Trophoblast cell (in vitro differentiated cells and primary cell): ENCODE results near the gene CX3CR1.
"Not testable (repeated sequence)": the region's sequence is repeated elsewhere in the genome, so short reads cannot be mapped to it uniquely, and the experiment has no call there.

Experiments
- DNase-seq, 2 donors: peaks; one replicate each; pipeline ENCODE4 v3.0.0-alpha.2; 2016
- H2AFZ ChIP-seq: 2 replicates; pipeline ENCODE4 v1.6.1; 2013; ENCODE audit warnings: low read length, moderate library complexity, mild to moderate bottlenecking; ENCODE audit not compliant: insufficient read depth, poor library complexity
- H2AK5ac ChIP-seq: 2 replicates; pipeline ENCODE4 v1.6.1; 2013; ENCODE audit warnings: mild to moderate bottlenecking, low read length
- H2BK120ac ChIP-seq: 2 replicates; pipeline ENCODE4 v1.6.1; 2013; ENCODE audit warnings: low read length, mild to moderate bottlenecking, moderate library complexity; ENCODE audit not compliant: insufficient read depth, poor library complexity
- H2BK12ac ChIP-seq: 2 replicates; pipeline ENCODE4 v1.6.1; 2013; ENCODE audit warnings: mild to moderate bottlenecking, low read length, moderate library complexity
- H2BK5ac ChIP-seq: 2 replicates; pipeline ENCODE4 v1.6.1; 2013; ENCODE audit warnings: low read length, low read depth, moderate library complexity, mild to moderate bottlenecking; ENCODE audit not compliant: poor library complexity
- H3K14ac ChIP-seq: 2 replicates; pipeline ENCODE4 v1.6.1; 2013; ENCODE audit warnings: mild to moderate bottlenecking, low read length
- H3K18ac ChIP-seq: 2 replicates; pipeline ENCODE4 v1.6.1; 2013; ENCODE audit warnings: mild to moderate bottlenecking, low read length
- H3K23ac ChIP-seq: 2 replicates; pipeline ENCODE4 v1.6.1; 2013; ENCODE audit warnings: low read length
- H3K27ac ChIP-seq: 2 replicates; pipeline ENCODE4 v1.5.1; 2013; ENCODE audit warnings: low read depth, mild to moderate bottlenecking, inconsistent platforms, low read length, moderate library complexity
- H3K27me3 ChIP-seq: 2 replicates; pipeline ENCODE4 v1.6.1; 2013; ENCODE audit warnings: inconsistent platforms, mild to moderate bottlenecking, low read length, moderate library complexity; ENCODE audit not compliant: insufficient read depth
- H3K36me3 ChIP-seq, 2 experiments: 1 replicate in 1 of 2; 2 replicates in 1 of 2; pipeline ENCODE4 v1.6.1; 2013; ENCODE audit warnings: low read length in 2 of 2, mild to moderate bottlenecking in 2 of 2, moderate library complexity in 1 of 2; ENCODE audit not compliant: insufficient read depth in 2 of 2, control insufficient read depth in 1 of 2
- H3K4ac ChIP-seq: 2 replicates; pipeline ENCODE4 v1.6.1; 2013; ENCODE audit warnings: low read depth, mild to moderate bottlenecking, low read length, moderate library complexity
- H3K4me1 ChIP-seq, 2 experiments: 1 replicate in 1 of 2; 2 replicates in 1 of 2; pipeline ENCODE4 v1.6.1; 2013; ENCODE audit warnings: low read length in 2 of 2, mild to moderate bottlenecking in 2 of 2, moderate library complexity in 1 of 2; ENCODE audit not compliant: insufficient read depth in 2 of 2, control insufficient read depth in 1 of 2
- H3K4me2 ChIP-seq: 2 replicates; pipeline ENCODE4 v1.6.1; 2013; ENCODE audit warnings: inconsistent platforms, mild to moderate bottlenecking, low read length, moderate library complexity
- H3K4me3 ChIP-seq: 2 replicates; pipeline ENCODE4 v1.5.1; 2013; ENCODE audit warnings: mild to moderate bottlenecking, low read depth, low read length, inconsistent platforms
- H3K79me1 ChIP-seq: one replicate; pipeline ENCODE4 v1.6.1; 2013; ENCODE audit warnings: low read length
- H3K79me2 ChIP-seq: 2 replicates; pipeline ENCODE4 v1.6.1; 2013; ENCODE audit warnings: low read length, mild to moderate bottlenecking; ENCODE audit not compliant: control insufficient read depth, insufficient read depth, poor library complexity
- H3K9ac ChIP-seq: 2 replicates; pipeline ENCODE4 v1.6.1; 2013; ENCODE audit warnings: mild to moderate bottlenecking, low read length
- H3K9me3 ChIP-seq: 2 replicates; pipeline ENCODE4 v1.6.1; 2013; ENCODE audit warnings: low read depth, mild to moderate bottlenecking, control low read depth, inconsistent platforms, low read length; ENCODE audit not compliant: insufficient read depth
- H4K12ac ChIP-seq: 2 replicates; pipeline ENCODE4 v1.6.1; 2013; ENCODE audit warnings: low read depth, mild to moderate bottlenecking, low read length, moderate library complexity
- H4K8ac ChIP-seq: 2 replicates; pipeline ENCODE4 v1.6.1; 2013; ENCODE audit warnings: low read depth, mild to moderate bottlenecking, low read length, moderate library complexity
- H4K91ac ChIP-seq: one replicate; pipeline ENCODE4 v1.6.1; 2013; ENCODE audit warnings: low read depth, mild to moderate bottlenecking, low read length, moderate library complexity
- WGBS: extraction: QIAGEN DNeasy Blood & Tissue Kit; methylation state at CpG from one replicate; pipeline ENCODE4 v1.1.7; 2013; ENCODE audit warnings: missing lambda C conversion rate; ENCODE audit not compliant: insufficient read length, insufficient coverage; ENCODE audit errors: extremely low coverage; 5-methylcytosine and 5-hydroxymethylcytosine counted together

CX3CR1 gene

GRCh38 chr3:39325236-39325635 is 45.4 kb upstream of the CX3CR1 start:
- Histone ChIP-seq H3K27ac (no peak overlapping the region), H3K18ac (no peak overlapping the region), H4K12ac (no peak overlapping the region), H3K23ac (no peak overlapping the region), H3K9ac (no peak overlapping the region), H3K14ac (no peak overlapping the region), H3K27me3 (no peaks in the 10 kb centered on the region), H4K8ac (no peak overlapping the region), H2AFZ (no peak overlapping the region), H3K36me3 (no peaks in the 10 kb centered on the region), H3K79me2 (no peaks in the 10 kb centered on the region), H2AK5ac (no peak overlapping the region), H3K4ac (no peak overlapping the region), H3K4me2 (no peak overlapping the region), H4K91ac (no peak overlapping the region), H3K4me3 (no peak overlapping the region), H3K79me1 (no peaks in the 10 kb centered on the region), H2BK12ac (no peak overlapping the region), H3K9me3 (no peaks in the 10 kb centered on the region), H3K4me1 (no peaks in the 10 kb centered on the region), H2BK5ac (no peak overlapping the region), H2BK120ac (no peak overlapping the region)
- DNase-seq: no peak
- no CpG with 5 or more reads among the region's 2 CpGs for WGBS

- no peak overlapping the region for H3K4me3 ChIP-seq
- H3K4me2 ChIP-seq: no peak overlapping the region
- H3K27me3 ChIP-seq: no peaks in the 10 kb centered on the region
- H2BK12ac ChIP-seq: no peak overlapping the region
- H3K4ac ChIP-seq: no peak overlapping the region
- H3K18ac ChIP-seq: no peak overlapping the region
- H4K12ac ChIP-seq: no peak overlapping the region
- H2AFZ ChIP-seq: no peak overlapping the region
- H3K4me1 ChIP-seq: no peaks in the 10 kb centered on the region
- no peak overlapping the region for H2AK5ac ChIP-seq
- H3K79me2 ChIP-seq: no peaks in the 10 kb centered on the region
- H3K36me3 ChIP-seq: no peaks in the 10 kb centered on the region
- H2BK5ac ChIP-seq: no peak overlapping the region
- WGBS: no CpG with 5 or more reads among the region's 2 CpGs
- no peaks in the 10 kb centered on the region for H3K9me3 ChIP-seq
- H3K9ac ChIP-seq: no peak overlapping the region
- H3K27ac ChIP-seq: no peak overlapping the region
- no peak overlapping the region for H3K23ac ChIP-seq
- no peak overlapping the region for H4K91ac ChIP-seq
- no peaks in the 10 kb centered on the region for H3K79me1 ChIP-seq
- no peak overlapping the region for H2BK120ac ChIP-seq
- no peak overlapping the region for H3K14ac ChIP-seq
- H4K8ac ChIP-seq: no peak overlapping the region
- no peak for DNase-seq
These were observed 43.7 kb upstream of the CX3CR1 start for GRCh38 chr3:39323494-39323893.

DNA sequence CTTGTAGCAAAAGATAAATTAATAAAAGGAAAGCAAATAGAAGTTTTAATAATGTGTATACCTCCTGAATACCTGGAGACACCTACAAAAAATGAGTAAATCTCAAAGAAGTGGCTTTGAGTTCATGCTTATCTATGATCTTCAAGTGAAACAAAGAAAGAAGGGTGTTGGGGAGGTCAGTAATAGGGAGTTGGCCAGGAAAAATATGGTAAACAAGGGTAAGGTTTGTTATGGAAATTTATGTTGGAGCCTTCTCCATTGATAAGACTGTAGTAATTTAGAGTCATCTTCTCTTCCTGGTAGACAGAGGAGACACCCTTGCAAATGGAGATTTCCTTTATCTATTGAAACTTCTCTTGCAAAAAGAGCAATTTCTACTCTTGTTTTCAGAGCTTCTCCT is 43.1 kb upstream of the CX3CR1 start:
- Histone ChIP-seq H2AFZ (no peak overlapping the region), H3K4ac (no peak overlapping the region), H2AK5ac (no peak overlapping the region), H4K8ac (no peak overlapping the region), H2BK120ac (no peak overlapping the region), H3K4me2 (no peak overlapping the region), H3K4me3 (no peak overlapping the region), H3K9ac (no peak overlapping the region), H3K79me1 (no peaks in the 10 kb centered on the region), H3K79me2 (no peaks in the 10 kb centered on the region), H2BK12ac (no peak overlapping the region), H3K18ac (no peak overlapping the region), H4K12ac (no peak overlapping the region), H3K27ac (no peak overlapping the region), H3K27me3 (no peaks in the 10 kb centered on the region), H3K4me1 (no peaks in the 10 kb centered on the region), H3K36me3 (no peaks in the 10 kb centered on the region), H3K9me3 (no peaks in the 10 kb centered on the region), H2BK5ac (no peak overlapping the region), H3K23ac (no peak overlapping the region), H4K91ac (no peak overlapping the region), H3K14ac (no peak overlapping the region)
- no peak for DNase-seq

- H2BK12ac ChIP-seq, H3K4me1 ChIP-seq, H3K4ac ChIP-seq, H3K79me1 ChIP-seq, H4K12ac ChIP-seq, H3K9ac ChIP-seq, H3K36me3 ChIP-seq, H2BK120ac ChIP-seq, H3K9me3 ChIP-seq, H3K27ac ChIP-seq, H3K79me2 ChIP-seq, H2AFZ ChIP-seq, H3K27me3 ChIP-seq, H3K18ac ChIP-seq, H3K4me2 ChIP-seq, DNase-seq, H3K14ac ChIP-seq, H3K23ac ChIP-seq, H2BK5ac ChIP-seq, H4K8ac ChIP-seq, H2AK5ac ChIP-seq, H4K91ac ChIP-seq, H3K4me3 ChIP-seq: not testable (repeated sequence)
- WGBS: no CpG with 5 or more reads among the region's 3 CpGs
These were observed 42.4 kb upstream of the CX3CR1 start for GRCh38 chr3:39322209-39322715.
